ENCODE results near the gene CA11.

GRCh38 chr19:48614436-48615230 is 31.4 kb downstream of the CA11 start, which contains the start of gene FAM83E:
- TF ChIP-seq POLR2AphosphoS5 (IDR thresholded peaks at IDR 0.05) (peak; percentile 37 to 93 (median 81)), CTCF (IDR thresholded peaks at IDR 0.05) (peak in 2 of 5 experiments; percentile 14 to 44), POLR2A (IDR thresholded peaks at IDR 0.05) (peak; percentile 91)

All from transverse colon (tissue), 4 donors.